ENCODE data around the gene SLC25A5. TPM values are rescaled to one million over a fixed set of nuclear protein-coding genes. Genes with fewer than 3 reads are reported as not detected.
"Not testable (repeated sequence)": the region's sequence is repeated elsewhere in the genome, so short reads cannot be mapped to it uniquely, and the experiment has no call there.

The SLC25A5 gene
- total and polyA plus RNA-seq, 2 experiments from 2014 or later: 373 to 563 TPM

GRCh38 chrX:119486745-119487144, 18.5 kb downstream of the SLC25A5 start:
- TF ChIP-seq, protein P1, sequence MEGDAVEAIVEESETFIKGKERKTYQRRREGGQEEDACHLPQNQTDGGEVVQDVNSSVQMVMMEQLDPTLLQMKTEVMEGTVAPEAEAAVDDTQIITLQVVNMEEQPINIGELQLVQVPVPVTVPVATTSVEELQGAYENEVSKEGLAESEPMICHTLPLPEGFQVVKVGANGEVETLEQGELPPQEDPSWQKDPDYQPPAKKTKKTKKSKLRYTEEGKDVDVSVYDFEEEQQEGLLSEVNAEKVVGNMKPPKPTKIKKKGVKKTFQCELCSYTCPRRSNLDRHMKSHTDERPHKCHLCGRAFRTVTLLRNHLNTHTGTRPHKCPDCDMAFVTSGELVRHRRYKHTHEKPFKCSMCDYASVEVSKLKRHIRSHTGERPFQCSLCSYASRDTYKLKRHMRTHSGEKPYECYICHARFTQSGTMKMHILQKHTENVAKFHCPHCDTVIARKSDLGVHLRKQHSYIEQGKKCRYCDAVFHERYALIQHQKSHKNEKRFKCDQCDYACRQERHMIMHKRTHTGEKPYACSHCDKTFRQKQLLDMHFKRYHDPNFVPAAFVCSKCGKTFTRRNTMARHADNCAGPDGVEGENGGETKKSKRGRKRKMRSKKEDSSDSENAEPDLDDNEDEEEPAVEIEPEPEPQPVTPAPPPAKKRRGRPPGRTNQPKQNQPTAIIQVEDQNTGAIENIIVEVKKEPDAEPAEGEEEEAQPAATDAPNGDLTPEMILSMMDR (IDR thresholded peaks at IDR 0.05; ENCODE audit: low read depth, low read length): no peak
- DNase-seq (ENCODE audit: low read depth in 1 of 2, low spot score in 1 of 2): no peak
- H3K9me3 ChIP-seq (ENCODE audit: low read depth): no peaks in the 10 kb centered on the region

GRCh38 chrX:119487766-119488165, 19.5 kb downstream of the SLC25A5 start:
- not testable (repeated sequence) for H3K4me1 ChIP-seq (ENCODE audit: low read depth); H3K9me3 ChIP-seq (ENCODE audit: low read depth); H3K36me3 ChIP-seq; DNase-seq (ENCODE audit: low read depth in 1 of 2, low spot score in 1 of 2); H3K27ac ChIP-seq; H3K27me3 ChIP-seq; H3K4me3 ChIP-seq

More at GRCh38 chrX:119486745-119487144, 18.5 kb downstream of the SLC25A5 start:
- Histone ChIP-seq H3K27ac (no peak overlapping the region), H3K27me3 (no peaks in the 10 kb centered on the region), H3K36me3 (no peaks in the 10 kb centered on the region), H3K4me3 (no peak overlapping the region), H3K4me1 (ENCODE audit: low read depth) (no peaks in the 10 kb centered on the region)

DNA sequence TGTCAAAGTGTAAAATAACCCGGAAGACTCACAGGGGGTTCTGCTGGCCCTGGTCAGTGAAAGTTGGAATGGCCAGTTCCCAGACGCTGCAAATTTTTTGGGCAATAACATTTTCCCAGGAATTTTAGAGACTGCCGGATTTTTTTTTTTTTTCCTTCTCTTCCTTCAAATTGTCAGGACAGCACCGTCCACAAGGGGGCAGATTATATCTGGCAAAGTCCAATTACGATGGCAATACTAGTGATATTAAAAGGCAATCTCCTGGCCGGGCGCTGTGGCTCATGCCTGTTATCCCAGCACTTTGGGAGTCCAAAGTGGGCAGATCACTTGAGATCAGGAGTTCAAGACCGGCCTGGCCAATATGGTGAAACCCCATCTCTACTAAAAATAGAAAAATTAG, 20.5 kb downstream of the SLC25A5 start:
- TF ChIP-seq, protein P1 (IDR thresholded peaks at IDR 0.05; ENCODE audit: low read depth, low read length): peak; percentile 55
- Histone ChIP-seq H3K9me3 (ENCODE audit: low read depth) (no peaks in the 10 kb centered on the region), H3K27me3 (no peaks in the 10 kb centered on the region), H3K27ac (no peak overlapping the region), H3K4me1 (ENCODE audit: low read depth) (no peaks in the 10 kb centered on the region), H3K4me3 (no peak overlapping the region), H3K36me3 (no peaks in the 10 kb centered on the region)
- peak; percentile 50 to 65 for DNase-seq (ENCODE audit: low read depth in 1 of 2, low spot score in 1 of 2)

DNA sequence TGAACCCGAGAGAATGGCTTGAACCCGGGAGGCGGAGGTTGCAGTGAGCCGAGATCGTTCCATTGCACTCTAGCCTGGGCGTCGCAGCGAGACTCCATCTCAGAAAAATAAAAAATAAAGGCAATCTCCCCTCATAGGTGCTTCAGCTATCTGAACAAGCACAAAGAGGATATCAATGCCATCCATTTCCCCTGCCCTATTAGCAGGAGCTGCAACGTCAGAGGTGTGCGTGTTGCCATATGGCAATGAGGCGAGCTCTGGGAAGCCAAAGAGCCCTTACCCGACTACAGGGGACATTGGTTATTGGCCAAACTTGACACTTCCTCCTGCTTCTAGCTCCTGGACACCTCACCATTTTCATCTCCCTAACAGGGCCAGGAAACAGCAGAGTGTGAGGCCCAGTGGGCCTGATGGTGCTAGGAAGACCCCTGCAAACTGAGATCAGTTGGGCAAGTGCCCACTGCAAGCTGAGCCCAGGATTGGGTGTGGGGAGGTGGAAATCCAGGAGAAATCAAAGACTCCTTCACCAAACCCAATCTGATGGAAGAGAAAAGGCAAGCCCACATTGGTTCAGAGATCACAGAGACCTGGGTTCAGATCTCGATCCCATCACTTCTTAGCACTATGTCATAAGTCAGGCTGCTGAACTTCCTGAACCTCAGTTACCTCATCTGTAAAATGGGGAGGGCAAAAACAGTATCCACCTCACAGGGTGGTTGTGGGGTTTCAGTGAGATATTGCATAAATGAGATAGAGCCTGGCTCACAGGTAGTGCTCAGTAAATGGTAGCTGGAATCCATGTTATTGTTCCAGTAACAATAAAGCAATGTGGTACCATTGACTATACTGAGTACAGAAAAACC, 21.2 kb downstream of the SLC25A5 start:
- no peak for DNase-seq (ENCODE audit: low read depth in 1 of 2, low spot score in 1 of 2)
- H3K27ac ChIP-seq: no peak overlapping the region
- H3K4me3 ChIP-seq: no peak overlapping the region
- TF ChIP-seq, protein P1 (IDR thresholded peaks at IDR 0.05; ENCODE audit: low read depth, low read length): no peak
- no peaks in the 10 kb centered on the region for H3K36me3 ChIP-seq
- H3K27me3 ChIP-seq: no peaks in the 10 kb centered on the region
- no peaks in the 10 kb centered on the region for H3K4me1 ChIP-seq (ENCODE audit: low read depth)
- no peaks in the 10 kb centered on the region for H3K9me3 ChIP-seq (ENCODE audit: low read depth)

DNA sequence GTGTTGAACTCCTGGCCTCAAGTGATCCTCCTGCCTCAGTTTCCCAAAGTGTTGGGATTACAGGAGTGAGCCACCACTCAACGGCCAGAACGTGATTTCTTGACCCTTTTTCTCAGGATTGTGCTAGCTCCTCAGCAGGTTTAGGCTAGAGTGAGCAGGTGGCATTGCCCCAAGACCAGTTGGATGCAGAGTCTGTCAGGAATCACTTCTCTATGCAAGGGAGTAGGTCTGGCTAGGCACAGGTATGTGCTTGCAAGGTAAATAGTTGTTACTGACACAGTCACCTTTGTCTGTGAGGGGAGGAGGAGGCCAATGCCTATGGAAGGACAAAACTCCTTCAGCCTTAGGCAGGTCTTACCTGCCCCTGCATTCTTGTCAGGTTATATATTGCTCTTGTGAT, 24.2 kb downstream of the SLC25A5 start:
- H3K4me3 ChIP-seq: no peak overlapping the region
- no peak for DNase-seq (ENCODE audit: low read depth in 1 of 2, low spot score in 1 of 2)
- TF ChIP-seq, protein P1 (IDR thresholded peaks at IDR 0.05; ENCODE audit: low read depth, low read length): no peak

DNA sequence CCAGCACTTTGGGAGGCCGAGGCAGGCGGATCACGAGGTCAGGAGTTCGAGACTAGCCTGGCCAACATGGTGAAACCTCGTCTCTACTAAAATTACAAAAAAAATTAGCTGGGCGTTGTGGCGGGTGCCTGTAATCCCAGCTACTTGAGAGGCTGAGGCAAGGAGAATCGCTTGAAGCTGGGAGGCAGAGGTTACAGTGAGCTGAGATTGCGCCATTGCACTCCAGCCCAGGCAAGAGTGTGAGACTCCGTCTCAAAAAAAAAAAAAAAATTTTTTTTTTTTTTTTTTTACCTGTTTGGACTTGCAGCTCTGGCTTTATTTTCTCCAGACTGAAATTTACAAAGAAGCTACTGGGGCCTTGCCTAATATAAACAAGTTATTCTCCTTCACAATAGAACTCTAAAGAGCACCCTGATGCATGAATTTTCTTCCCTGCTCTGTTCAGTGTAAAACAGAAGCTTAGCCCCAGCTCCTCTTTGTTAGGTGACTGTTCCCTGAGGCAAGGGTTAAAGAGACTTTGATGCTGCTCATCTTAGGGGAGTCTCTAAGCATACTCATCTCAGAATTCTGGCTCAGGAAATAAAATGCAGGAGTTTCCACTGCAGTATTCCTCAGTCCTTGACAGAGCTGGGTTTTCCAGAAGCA, 25.7 kb downstream of the SLC25A5 start:
- H3K27me3 ChIP-seq; DNase-seq (ENCODE audit: low read depth in 1 of 2, low spot score in 1 of 2): not testable (repeated sequence)

More for the DNA sequence above, 24.2 kb downstream of the SLC25A5 start:
- Histone ChIP-seq H3K36me3 (no peaks in the 10 kb centered on the region), H3K27me3 (no peaks in the 10 kb centered on the region), H3K4me1 (ENCODE audit: low read depth) (no peaks in the 10 kb centered on the region), H3K27ac (no peak overlapping the region), H3K9me3 (ENCODE audit: low read depth) (no peaks in the 10 kb centered on the region)

More for the DNA sequence above, 25.7 kb downstream of the SLC25A5 start:
- H3K9me3 ChIP-seq (ENCODE audit: low read depth); H3K27ac ChIP-seq; H3K4me3 ChIP-seq; H3K4me1 ChIP-seq (ENCODE audit: low read depth); H3K36me3 ChIP-seq: not testable (repeated sequence)

Data from cardiac muscle cell (in vitro differentiated cells and primary cell).